Fibroblast of mammary gland (primary cell): ENCODE data around the gene TMEM175.
"Not testable (repeated sequence)": the region's sequence is repeated elsewhere in the genome, so short reads cannot be mapped to it uniquely, and the experiment has no call there.

Experiments used
- DNase-seq: peaks from one replicate; pipeline ENCODE4 v3.0.0-alpha.2; 2010; ENCODE audit warnings: low read depth
- H3K4me3 ChIP-seq: 2 replicates; pipeline ENCODE4 v1.5.1; 2011; ENCODE audit warnings: low read depth, mild to moderate bottlenecking, low read length, moderate library complexity; ENCODE audit not compliant: control insufficient read depth
- TF ChIP-seq, protein P1 (sequence below): conservative IDR thresholded peaks from 2 replicates; pipeline ENCODE4 v1.5.1; 2011; ENCODE audit warnings: low read depth, low read length, inconsistent platforms; ENCODE audit not compliant: control insufficient read depth, insufficient read depth

Gene TMEM175

DNA sequence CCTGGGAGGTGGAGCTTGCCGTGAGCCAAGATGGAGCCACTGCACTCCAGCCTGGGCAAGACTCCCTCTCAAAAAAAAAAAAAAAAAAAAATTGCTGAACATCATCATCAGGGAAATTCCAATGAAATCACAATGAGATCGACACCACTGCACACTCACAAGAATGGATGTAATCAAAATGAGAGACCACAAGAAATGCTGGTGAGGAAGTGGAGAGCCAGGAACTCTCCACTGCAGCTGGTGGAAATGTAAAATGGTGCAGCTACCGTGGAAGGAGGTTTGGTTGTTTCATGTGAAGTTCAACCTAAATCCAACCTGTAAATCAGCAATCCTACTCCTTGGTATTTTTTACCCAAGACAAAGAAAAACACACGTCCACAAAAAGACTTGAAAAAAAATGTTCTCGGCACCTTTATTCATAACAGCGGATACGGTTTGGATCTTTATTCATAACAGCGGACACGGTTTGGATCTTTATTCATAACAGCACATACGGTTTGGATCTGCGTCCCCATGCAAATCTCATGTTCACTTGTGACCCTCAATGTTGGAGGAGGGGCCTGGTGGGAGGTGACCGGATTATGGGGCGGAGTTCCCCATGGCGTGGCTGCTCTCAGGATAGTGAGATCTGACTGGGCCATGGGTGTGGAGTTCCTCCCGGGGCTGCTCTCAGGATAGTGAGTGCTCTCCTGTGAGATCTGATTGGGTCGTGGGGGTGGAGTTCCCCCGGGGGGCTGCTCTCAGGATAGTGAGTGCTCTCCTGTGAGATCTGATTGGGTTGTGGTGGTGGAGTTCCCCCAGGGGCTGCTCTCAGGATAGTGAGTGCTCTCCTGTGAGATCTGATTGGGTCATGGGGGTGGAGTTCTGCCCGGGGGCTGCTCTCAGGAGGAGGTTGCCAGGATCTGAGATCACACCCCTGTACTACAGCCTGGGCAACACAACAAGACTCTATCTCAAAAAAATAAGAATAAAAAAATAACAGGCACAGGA, 7.9 kb upstream of the TMEM175 start:
- TF ChIP-seq, protein P1, sequence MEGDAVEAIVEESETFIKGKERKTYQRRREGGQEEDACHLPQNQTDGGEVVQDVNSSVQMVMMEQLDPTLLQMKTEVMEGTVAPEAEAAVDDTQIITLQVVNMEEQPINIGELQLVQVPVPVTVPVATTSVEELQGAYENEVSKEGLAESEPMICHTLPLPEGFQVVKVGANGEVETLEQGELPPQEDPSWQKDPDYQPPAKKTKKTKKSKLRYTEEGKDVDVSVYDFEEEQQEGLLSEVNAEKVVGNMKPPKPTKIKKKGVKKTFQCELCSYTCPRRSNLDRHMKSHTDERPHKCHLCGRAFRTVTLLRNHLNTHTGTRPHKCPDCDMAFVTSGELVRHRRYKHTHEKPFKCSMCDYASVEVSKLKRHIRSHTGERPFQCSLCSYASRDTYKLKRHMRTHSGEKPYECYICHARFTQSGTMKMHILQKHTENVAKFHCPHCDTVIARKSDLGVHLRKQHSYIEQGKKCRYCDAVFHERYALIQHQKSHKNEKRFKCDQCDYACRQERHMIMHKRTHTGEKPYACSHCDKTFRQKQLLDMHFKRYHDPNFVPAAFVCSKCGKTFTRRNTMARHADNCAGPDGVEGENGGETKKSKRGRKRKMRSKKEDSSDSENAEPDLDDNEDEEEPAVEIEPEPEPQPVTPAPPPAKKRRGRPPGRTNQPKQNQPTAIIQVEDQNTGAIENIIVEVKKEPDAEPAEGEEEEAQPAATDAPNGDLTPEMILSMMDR = no peak
- peak; percentile 59 for DNase-seq

DNA sequence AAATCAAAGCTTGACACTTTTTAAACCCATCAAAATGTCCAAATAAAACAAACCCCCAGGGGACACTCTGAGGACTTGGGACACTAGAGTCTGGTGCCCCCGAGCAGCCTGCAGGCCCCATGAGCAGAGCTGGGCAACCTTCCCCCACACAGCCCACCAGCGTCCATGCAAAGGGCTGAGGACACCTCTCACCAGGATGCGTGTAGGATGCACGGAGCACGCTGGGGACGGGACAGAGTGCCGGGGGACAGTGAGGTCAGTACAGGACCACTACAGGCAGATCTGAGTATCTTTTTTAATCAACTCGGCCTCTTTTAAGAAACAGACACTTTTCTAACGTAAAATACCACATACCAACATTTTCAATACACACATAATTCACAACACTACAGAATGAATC, 7.1 kb upstream of the TMEM175 start:
- TF ChIP-seq, protein P1 = no peak
- DNase-seq = no peak
- no peak overlapping the region for H3K4me3 ChIP-seq

More for the DNA sequence above, 7.9 kb upstream of the TMEM175 start:
- no peak overlapping the region for H3K4me3 ChIP-seq

DNA sequence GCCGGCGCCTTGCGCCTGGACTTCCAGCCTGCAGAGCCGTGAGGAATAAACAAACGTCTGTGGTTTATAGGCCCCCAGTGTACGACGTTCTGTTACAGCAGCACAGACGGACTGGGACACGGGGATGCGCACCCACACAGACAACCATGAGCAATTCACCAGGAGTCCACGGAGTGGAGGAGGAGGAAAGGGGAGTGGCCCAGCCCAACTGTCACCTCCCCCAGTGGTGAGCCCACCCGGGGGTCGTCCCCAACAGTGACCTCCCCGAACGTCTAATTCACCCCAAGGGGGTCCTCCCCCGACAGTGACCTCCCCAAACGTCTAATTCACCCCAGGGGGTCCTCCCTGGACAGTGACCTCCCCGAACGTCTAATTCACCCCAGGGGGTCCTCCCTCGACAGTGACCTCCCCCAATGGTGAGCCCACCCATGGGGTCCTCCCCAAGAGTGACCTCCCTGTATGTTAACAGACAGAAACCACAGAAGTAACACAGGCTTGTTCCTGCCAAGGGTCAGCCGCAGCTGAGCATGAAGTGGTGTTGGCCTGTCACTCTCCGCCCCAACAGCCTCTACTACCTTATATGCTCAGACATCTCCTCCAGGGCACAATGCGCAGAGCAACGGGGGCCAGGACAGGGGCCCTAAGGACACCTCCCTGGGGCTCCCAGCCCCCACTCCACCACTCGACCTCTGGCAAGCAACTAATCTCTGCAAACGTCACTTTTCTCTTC, 6.3 kb upstream of the TMEM175 start:
- peak; percentile 7 for DNase-seq
- TF ChIP-seq, protein P1 = no peak
- no peak overlapping the region for H3K4me3 ChIP-seq

DNA sequence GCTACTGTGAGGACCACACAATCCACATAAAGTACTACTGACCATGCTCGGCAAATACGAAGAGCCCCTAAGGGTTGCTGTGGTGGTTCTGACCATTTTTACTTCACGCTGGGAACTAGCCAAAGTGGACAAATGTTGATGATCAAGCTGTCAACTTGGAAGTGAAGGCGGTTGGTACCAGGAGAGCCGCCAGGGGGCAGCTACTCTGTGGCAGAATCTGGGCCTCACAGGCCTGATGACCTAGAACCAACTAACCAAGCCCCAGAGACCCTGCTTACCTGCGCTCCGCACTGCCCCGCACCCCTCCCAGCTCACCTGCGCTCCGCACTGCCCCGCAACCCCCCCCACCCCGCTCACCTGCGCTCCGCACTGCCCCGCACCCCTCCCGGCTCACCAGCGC, 5.7 kb upstream of the TMEM175 start:
- DNase-seq = peak; percentile 24
- H3K4me3 ChIP-seq = no peak overlapping the region
- TF ChIP-seq, protein P1 = peak; percentile 43

DNA sequence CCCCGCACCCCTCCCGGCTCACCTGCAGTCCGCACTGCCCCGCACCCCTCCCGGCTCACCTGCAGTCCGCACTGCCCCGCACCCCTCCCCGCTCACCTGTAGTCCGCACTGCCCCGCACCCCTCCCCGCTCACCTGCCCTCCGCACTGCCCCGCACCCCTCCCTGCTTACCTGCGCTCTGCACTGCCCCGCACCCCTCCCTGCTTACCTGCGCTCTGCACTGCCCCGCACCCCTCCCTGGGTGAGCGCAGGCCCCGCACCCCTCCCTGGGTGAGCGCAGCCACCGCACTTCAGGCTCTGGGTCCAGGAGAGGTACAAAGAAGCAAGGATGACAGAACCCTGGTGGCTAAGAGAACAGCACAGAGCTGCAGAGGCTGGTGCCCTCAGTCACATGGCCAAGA, 4.7 kb upstream of the TMEM175 start:
- not testable (repeated sequence) for DNase-seq, H3K4me3 ChIP-seq

DNA sequence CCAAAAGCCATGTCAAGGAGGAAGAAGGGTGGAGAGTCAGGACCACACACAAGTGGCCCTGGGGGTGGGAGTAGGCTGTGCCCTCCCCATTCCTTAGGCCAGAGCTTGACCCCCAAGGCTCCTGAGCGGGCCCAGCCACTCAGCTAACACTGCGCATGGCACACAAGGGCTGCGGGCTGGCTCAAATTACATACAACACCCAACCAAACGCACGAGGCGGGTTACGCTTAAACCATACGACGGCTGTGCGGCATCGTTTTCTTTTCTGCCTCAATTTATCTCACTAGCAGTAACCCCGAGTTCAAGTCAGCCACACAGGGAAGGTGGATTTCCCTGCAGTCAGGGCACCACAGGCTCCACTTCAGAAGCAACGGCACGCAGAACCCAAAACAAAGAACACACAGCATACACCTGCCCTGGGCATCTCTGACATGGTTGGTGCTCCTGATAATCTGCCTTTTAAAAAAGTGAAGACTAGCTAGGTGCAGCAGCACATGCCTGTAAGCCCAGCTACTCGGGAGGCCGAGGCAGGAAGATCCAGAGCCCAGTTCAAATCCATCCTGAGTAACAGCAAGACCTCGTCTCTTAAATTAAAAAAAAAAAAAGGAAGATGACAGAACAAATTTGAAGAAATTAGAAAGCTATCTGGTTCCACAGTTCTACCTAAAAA, 3.0 kb upstream of the TMEM175 start:
- TF ChIP-seq, protein P1 = no peak
- no peak overlapping the region for H3K4me3 ChIP-seq
- no peak for DNase-seq
